Bronchial epithelial cell (primary cell): ENCODE measurements around the gene IQGAP1. TPM values are rescaled to one million over a fixed set of nuclear protein-coding genes. Genes with fewer than 3 reads are reported as not detected.

Experiments used
- DNase-seq: peaks from one replicate; pipeline ENCODE4 v3.0.0-alpha.2; 2010; ENCODE audit warnings: low read depth
- FAIRE-seq: peaks from 2 replicates; lab custom pipeline; 2011; peaks lifted over from hg19 to GRCh38; lab: Jason Lieb, UNC
- H3K27me3 ChIP-seq: 2 replicates; pipeline ENCODE4 v1.5.1; 2011; ENCODE audit warnings: low read length; ENCODE audit not compliant: control insufficient read depth, insufficient read depth
- H3K36me3 ChIP-seq: 2 replicates; pipeline ENCODE4 v1.5.1; 2011; ENCODE audit warnings: low read length; ENCODE audit not compliant: control insufficient read depth, insufficient read depth
- H3K4me3 ChIP-seq: 2 replicates; pipeline ENCODE4 v1.5.1; 2011; ENCODE audit warnings: mild to moderate bottlenecking, low read depth, low read length, control low read depth
- total RNA-seq: library from RNA; depleted of rRNA; stranded (reverse); fragments of >200 nt; gene quantifications from 2 replicates; pipeline ENCODE4 v1.2.1, GENCODE V29; 2014
- TF ChIP-seq, protein P1 (sequence below): IDR thresholded peaks from 2 replicates; pipeline ENCODE4 v1.5.1; 2011; ENCODE audit warnings: mild to moderate bottlenecking, moderate library complexity, low read length, control low read depth, inconsistent platforms; ENCODE audit not compliant: insufficient read depth, severe bottlenecking

Gene IQGAP1
- total RNA-seq, 1 donor from 2014 or later: 163 TPM

- no peak overlapping the region for H3K4me3 ChIP-seq
- H3K27me3 ChIP-seq: no peaks in the 10 kb centered on the region
- TF ChIP-seq, protein P1, sequence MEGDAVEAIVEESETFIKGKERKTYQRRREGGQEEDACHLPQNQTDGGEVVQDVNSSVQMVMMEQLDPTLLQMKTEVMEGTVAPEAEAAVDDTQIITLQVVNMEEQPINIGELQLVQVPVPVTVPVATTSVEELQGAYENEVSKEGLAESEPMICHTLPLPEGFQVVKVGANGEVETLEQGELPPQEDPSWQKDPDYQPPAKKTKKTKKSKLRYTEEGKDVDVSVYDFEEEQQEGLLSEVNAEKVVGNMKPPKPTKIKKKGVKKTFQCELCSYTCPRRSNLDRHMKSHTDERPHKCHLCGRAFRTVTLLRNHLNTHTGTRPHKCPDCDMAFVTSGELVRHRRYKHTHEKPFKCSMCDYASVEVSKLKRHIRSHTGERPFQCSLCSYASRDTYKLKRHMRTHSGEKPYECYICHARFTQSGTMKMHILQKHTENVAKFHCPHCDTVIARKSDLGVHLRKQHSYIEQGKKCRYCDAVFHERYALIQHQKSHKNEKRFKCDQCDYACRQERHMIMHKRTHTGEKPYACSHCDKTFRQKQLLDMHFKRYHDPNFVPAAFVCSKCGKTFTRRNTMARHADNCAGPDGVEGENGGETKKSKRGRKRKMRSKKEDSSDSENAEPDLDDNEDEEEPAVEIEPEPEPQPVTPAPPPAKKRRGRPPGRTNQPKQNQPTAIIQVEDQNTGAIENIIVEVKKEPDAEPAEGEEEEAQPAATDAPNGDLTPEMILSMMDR: no peak
- FAIRE-seq: no peak
- peaks cover 8% of the 10 kb centered on the region for H3K36me3 ChIP-seq
- no peak for DNase-seq
Observed at GRCh38 chr15:90465930-90466567, 78.0 kb downstream of the IQGAP1 start.

DNA sequence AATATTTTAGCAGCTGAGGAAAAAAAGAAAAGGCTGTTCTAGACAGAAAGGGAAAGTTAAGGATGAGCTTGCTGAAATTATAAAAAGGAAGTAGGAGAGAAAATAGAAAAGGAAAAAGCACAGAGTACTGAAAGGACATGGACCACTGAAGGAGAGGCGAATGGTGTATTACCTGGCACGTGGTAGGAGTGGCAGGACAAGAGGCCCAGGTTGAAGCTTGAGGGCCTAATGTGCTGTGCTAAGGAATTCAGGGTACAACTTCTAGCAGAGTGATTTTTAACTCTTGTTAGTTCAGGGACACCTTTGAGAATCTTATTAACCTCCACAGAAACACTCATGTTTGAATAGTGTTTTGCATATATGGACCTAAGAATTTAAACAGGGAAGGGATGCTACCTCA lies 81.7 kb downstream of the IQGAP1 start:
- DNase-seq (no peak), FAIRE-seq (no peak)
- no peaks in the 10 kb centered on the region for H3K27me3 ChIP-seq
- H3K4me3 ChIP-seq: no peak overlapping the region
- H3K36me3 ChIP-seq: peaks cover 23% of the 10 kb centered on the region
- TF ChIP-seq, protein P1: no peak

- Histone ChIP-seq H3K4me3 (no peak overlapping the region), H3K27me3 (no peaks in the 10 kb centered on the region), H3K36me3 (peaks cover 22% of the 10 kb centered on the region)
- no peak for DNase-seq
- TF ChIP-seq, protein P1: no peak
- no peak for FAIRE-seq
Observed at GRCh38 chr15:90470453-90470852, 82.4 kb downstream of the IQGAP1 start.

GRCh38 chr15:90471126-90471525 lies 83.1 kb downstream of the IQGAP1 start:
- peaks cover 19% of the 10 kb centered on the region for H3K36me3 ChIP-seq
- TF ChIP-seq, protein P1: no peak

GRCh38 chr15:90471769-90472168 lies 83.7 kb downstream of the IQGAP1 start:
- DNase-seq: no peak
- TF ChIP-seq, protein P1: no peak
- no peaks in the 10 kb centered on the region for H3K27me3 ChIP-seq
- H3K36me3 ChIP-seq: peaks cover 18% of the 10 kb centered on the region
- H3K4me3 ChIP-seq: no peak overlapping the region
- FAIRE-seq: no peak

More at GRCh38 chr15:90471126-90471525, 83.1 kb downstream of the IQGAP1 start:
- FAIRE-seq (no peak), DNase-seq (no peak)
- no peak overlapping the region for H3K4me3 ChIP-seq
- H3K27me3 ChIP-seq: no peaks in the 10 kb centered on the region
